Gastrocnemius medialis (tissue), 4 donors: ENCODE data around the gene LTB4R2. TPM values are rescaled to one million over a fixed set of nuclear protein-coding genes. Genes with fewer than 3 reads are reported as not detected.

Source experiments
- ATAC-seq, 2 donors: fragments of 150-250 bp; one replicate each; pipeline ENCODE4 v1.9.1; 2016
- DNase-seq, 2 donors: peaks; one replicate each; pipeline ENCODE4 v3.0.0-alpha.2; 2019
- H3K27ac ChIP-seq, 4 donors: fragments of 200-600 bp; sonication (generic); 1 replicate in 1 of 4; 2 replicates in 3 of 4; pipeline ENCODE4 v1.5.1; 2016 to 2018; ENCODE audit warnings: mild to moderate bottlenecking in 2 of 4, moderate library complexity in 1 of 4
- H3K27me3 ChIP-seq, 3 donors: fragments of 200-600 bp; sonication (generic) in 2 of 3; 1 replicate in 1 of 3; 2 replicates in 2 of 3; pipeline versions ENCODE4 v1.5.1 to v1.6.0; 2016 to 2019; ENCODE audit warnings: mild to moderate bottlenecking in 1 of 3, moderate library complexity in 1 of 3
- H3K36me3 ChIP-seq, 2 donors: fragments of 200-600 bp; sonication (generic) in 1 of 2; one replicate each; pipeline ENCODE4 v1.5.1; 2017 to 2018
- H3K4me1 ChIP-seq, 2 donors: fragments of 200-600 bp; sonication (generic) in 1 of 2; one replicate each; pipeline ENCODE4 v1.5.1; 2016 to 2017; ENCODE audit warnings: mild to moderate bottlenecking in 2 of 2
- H3K4me3 ChIP-seq, 4 donors: fragments of 200-600 bp; sonication (generic) in 3 of 4; 1 replicate in 1 of 4; 2 replicates in 3 of 4; pipeline ENCODE4 v1.5.1; 2016 to 2019; ENCODE audit warnings: mild to moderate bottlenecking in 2 of 4
- H3K9me3 ChIP-seq, 3 donors: fragments of 200-600 bp; sonication (generic) in 2 of 3; 1 replicate in 1 of 3; 2 replicates in 2 of 3; pipeline ENCODE4 v1.5.1; 2016 to 2019
- POLR2A ChIP-seq, 2 donors: fragments of 450-650 bp; IDR thresholded peaks; one replicate each; pipeline ENCODE4 v1.6.1; 2017; ENCODE audit warnings: antibody characterized with exemption in 2 of 2, mild to moderate bottlenecking in 2 of 2, moderate library complexity in 2 of 2
- in situ Hi-C, 4 donors: fragments of 200-750 bp; cut with MboI; loops; one replicate each; pipeline versions ENCODE4 v1.15.0 to v1.8.0; 2017; ENCODE audit warnings: low sequenced_read_pairs in 4 of 4
- intact Hi-C: fragments of 100-400 bp; cut with DNase I; formaldehyde crosslinking; loops from one replicate; pipeline ENCODE4 v1.15.1; 2023; ENCODE audit warnings: low total_unique reads
- total RNA-seq, 4 donors: library from RNA; depleted of rRNA; stranded (reverse); fragments of >200 nt; gene quantifications; one replicate each; pipeline versions ENCODE4 v1.1.0 to v1.2.3, GENCODE V29; 2016
- TF ChIP-seq, protein P1 (sequence below), 5 experiments: fragments of 450-650 bp in 3 of 5; fragments of 200-600 bp in 2 of 5; sonication (generic) in 2 of 5; IDR thresholded peaks in 4 of 5; conservative IDR thresholded peaks in 1 of 5; 1 replicate in 4 of 5; 2 replicates in 1 of 5; pipeline ENCODE4 v1.5.1; 2016 to 2019; ENCODE audit warnings: antibody characterized with exemption in 5 of 5, mild to moderate bottlenecking in 3 of 5, moderate library complexity in 3 of 5

LTB4R2 gene
- total RNA-seq, 4 donors from 2014 or later, result 0.39 to 3.3 (median 2.0) TPM

DNA sequence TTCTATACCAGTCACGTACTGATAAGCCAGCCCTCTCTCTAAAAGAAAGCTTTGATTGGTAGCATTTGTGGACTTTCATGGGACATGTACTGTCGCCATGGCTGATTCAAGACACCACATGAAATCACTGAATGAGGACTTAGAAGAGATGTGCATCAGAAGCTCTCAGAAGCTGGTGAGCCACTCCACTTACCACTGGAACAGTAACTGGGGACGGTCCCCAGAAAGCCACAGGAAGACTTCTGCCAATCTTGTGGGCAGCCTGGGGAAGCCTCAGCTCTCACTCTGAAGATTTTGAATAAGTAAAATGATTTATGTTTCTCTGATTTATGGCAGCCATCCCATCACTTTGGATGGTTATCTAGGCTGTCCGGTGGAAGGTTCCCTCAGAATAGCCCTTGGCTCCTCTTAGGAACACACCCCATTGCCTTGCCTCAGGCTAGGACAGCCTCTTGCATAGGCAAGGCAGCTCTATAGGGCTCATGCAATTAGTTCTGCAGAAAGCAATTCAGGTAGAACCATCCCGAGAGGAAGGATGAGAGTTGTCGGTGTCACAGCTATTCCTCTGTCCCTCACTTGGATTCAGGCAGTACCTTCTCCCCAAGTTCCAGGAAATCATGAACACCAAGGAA lies 20.2 kb upstream of the LTB4R2 start:
- TF ChIP-seq POLR2A (IDR thresholded peaks at IDR 0.05), result no peak
- TF ChIP-seq, protein P1, sequence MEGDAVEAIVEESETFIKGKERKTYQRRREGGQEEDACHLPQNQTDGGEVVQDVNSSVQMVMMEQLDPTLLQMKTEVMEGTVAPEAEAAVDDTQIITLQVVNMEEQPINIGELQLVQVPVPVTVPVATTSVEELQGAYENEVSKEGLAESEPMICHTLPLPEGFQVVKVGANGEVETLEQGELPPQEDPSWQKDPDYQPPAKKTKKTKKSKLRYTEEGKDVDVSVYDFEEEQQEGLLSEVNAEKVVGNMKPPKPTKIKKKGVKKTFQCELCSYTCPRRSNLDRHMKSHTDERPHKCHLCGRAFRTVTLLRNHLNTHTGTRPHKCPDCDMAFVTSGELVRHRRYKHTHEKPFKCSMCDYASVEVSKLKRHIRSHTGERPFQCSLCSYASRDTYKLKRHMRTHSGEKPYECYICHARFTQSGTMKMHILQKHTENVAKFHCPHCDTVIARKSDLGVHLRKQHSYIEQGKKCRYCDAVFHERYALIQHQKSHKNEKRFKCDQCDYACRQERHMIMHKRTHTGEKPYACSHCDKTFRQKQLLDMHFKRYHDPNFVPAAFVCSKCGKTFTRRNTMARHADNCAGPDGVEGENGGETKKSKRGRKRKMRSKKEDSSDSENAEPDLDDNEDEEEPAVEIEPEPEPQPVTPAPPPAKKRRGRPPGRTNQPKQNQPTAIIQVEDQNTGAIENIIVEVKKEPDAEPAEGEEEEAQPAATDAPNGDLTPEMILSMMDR (IDR thresholded peaks at IDR 0.05 in 4 of 5, conservative IDR thresholded peaks at IDR 0.05 in 1 of 5), result no peak
- peaks cover 0 to 31% of the 10 kb centered on the region in 2 donors for H3K36me3 ChIP-seq
- no peak for ATAC-seq
- no peak overlapping the region for H3K27ac ChIP-seq
- no peak overlapping the region for H3K4me3 ChIP-seq
- no peaks in the 10 kb centered on the region for H3K4me1 ChIP-seq
- intact Hi-C loops (loop anchor here (10.0 kb wide), 1 partner anchor 125 kb away; the partner anchor contains the start of gene IRF9), in situ Hi-C loops (loop anchor here in 1 of 4 donors (10.0 kb wide), 1 partner anchor 45 kb away; the partner anchor contains the start of gene TINF2)
- no peak for DNase-seq
- H3K9me3 ChIP-seq, result no peaks in the 10 kb centered on the region
- no peaks in the 10 kb centered on the region for H3K27me3 ChIP-seq

DNA sequence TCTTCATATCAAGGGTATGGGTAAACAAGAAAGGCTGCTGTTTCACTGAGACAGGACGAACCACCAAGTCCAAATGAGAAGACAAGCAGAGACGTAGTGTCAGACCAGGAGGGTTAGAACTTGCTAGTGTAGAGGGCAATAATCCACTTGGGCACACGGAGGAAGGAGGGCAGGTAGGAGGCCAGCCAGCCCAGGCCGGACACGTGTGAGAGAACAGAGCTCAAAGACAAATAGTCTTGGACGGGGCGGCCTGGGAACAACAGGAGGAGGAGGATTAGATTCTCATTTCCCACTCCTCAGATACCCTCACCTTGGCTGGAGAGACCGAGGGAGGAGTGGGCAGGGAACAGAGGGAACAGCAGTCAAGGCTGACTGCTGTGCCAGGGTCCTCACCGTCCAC lies 19.2 kb upstream of the LTB4R2 start:
- Histone ChIP-seq H3K4me3 (no peak overlapping the region), H3K27me3 (no peaks in the 10 kb centered on the region), H3K4me1 (no peaks in the 10 kb centered on the region), H3K36me3 (peaks cover 0 to 31% of the 10 kb centered on the region in 2 donors), H3K27ac (no peak overlapping the region), H3K9me3 (no peaks in the 10 kb centered on the region)
- ATAC-seq, result no peak
- in situ Hi-C loops (loop anchor here in 1 of 4 donors (10.0 kb wide), 1 partner anchor 46 kb away; the partner anchor contains the start of gene TINF2), intact Hi-C loops (loop anchor here (10.0 kb wide), 1 partner anchor 126 kb away; the partner anchor contains the start of gene IRF9)
- no peak for DNase-seq
- TF ChIP-seq POLR2A (IDR thresholded peaks at IDR 0.05), result no peak
- TF ChIP-seq, protein P1 (IDR thresholded peaks at IDR 0.05 in 4 of 5, conservative IDR thresholded peaks at IDR 0.05 in 1 of 5), result no peak

DNA sequence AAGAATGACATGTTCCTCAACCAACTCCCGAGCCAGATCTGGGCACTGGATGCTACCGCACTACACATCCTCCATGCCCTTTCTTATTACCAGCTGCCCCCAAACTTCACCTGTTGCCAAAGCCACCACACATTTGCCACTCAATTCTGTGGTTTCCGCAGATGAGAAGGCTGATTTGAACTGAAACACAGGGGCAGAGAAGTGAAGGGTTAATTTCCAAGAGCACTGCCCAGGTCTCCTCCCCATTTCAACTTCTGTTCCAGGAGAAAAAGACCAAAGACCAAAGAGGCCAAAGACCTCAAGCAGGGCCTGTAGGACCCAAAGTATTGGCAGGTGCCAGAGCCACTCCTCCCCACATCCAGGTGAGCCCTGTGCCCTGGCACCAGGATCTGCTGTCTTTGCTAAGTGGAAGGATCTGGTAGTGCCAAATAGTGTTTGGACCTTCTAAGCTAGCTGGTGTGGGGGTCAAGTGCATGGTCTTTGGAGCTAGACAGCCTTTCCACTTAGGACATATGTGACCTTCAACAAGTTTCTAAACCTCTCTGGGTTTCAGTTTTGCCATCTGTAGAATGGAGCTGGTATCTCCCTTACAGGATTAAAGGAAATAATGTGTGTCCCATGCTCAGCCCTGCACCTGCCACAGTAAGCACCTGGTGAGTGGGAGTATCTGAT lies 18.4 kb upstream of the LTB4R2 start:
- Histone ChIP-seq H3K9me3 (no peaks in the 10 kb centered on the region), H3K27me3 (no peaks in the 10 kb centered on the region), H3K4me3 (no peak overlapping the region), H3K4me1 (no peaks in the 10 kb centered on the region), H3K27ac (no peak overlapping the region), H3K36me3 (peaks cover 0 to 31% of the 10 kb centered on the region in 2 donors)
- in situ Hi-C loops, result loop anchor here in 1 of 4 donors (10.0 kb wide), 1 partner anchor 47 kb away; the partner anchor contains the start of gene TINF2
- ATAC-seq (no peak), DNase-seq (no peak)
- TF ChIP-seq, protein P1 (IDR thresholded peaks at IDR 0.05 in 4 of 5, conservative IDR thresholded peaks at IDR 0.05 in 1 of 5), result no peak
- no peak for TF ChIP-seq POLR2A (IDR thresholded peaks at IDR 0.05)
- intact Hi-C loops, result loop anchor here (10.0 kb wide), 1 partner anchor 127 kb away; the partner anchor contains the start of gene IRF9

DNA sequence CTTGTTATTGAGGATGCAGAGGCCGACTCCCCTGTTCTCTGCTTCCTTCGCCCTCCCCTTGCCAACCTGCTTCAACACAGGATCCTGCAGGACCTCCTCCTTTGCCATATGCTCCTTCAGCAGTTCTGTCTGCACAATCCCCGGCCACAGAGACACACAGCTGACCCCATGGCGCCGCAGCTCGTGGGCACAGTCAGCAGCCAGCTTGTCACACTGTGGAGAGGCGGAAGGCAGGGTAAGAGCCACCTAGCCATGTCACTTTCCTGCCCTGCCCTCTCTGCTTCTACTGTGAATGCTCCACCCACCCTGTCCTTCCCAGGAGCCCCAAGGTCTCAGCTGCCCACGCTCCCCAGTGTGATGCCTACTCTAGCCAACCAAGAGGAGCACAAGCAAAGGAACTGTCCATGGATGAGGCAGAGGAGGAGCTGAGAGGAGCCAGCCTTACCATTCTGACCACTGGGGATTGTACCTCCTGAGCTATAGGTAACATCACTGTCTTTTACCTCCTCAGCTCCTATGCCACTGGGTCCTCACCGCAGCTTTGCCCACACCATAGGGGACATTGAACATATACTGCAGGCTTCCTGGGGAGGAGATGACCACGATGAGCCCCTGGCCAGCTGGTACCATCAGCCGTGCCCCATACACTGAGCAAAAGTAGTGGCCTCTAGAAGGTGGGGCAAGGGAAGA lies 17.7 kb upstream of the LTB4R2 start:
- H3K4me3 ChIP-seq, result no peak overlapping the region
- no peak for DNase-seq
- intact Hi-C loops, result loop anchor here (10.0 kb wide), 1 partner anchor 127 kb away; the partner anchor contains the start of gene IRF9
- no peaks in the 10 kb centered on the region for H3K4me1 ChIP-seq
- in situ Hi-C loops, result loop anchor here in 1 of 4 donors (10.0 kb wide), 1 partner anchor 47 kb away; the partner anchor contains the start of gene TINF2
- TF ChIP-seq, protein P1 (IDR thresholded peaks at IDR 0.05 in 4 of 5, conservative IDR thresholded peaks at IDR 0.05 in 1 of 5), result no peak
- TF ChIP-seq POLR2A (IDR thresholded peaks at IDR 0.05), result no peak
- ATAC-seq, result no peak
- no peak overlapping the region for H3K27ac ChIP-seq
- no peaks in the 10 kb centered on the region for H3K27me3 ChIP-seq
- H3K9me3 ChIP-seq, result no peaks in the 10 kb centered on the region
- H3K36me3 ChIP-seq, result peaks cover 0 to 31% of the 10 kb centered on the region in 2 donors
